Smooth muscle cell (in vitro differentiated cells): Measurements from ENCODE around the gene OR9A2. TPM values are rescaled to one million over a fixed set of nuclear protein-coding genes. Genes with fewer than 3 reads are reported as not detected.

ENCODE experiments used
- DNase-seq: peaks from one replicate; lab custom pipeline; 2025; ENCODE audit not compliant: unreplicated experiment; lab: John Stamatoyannopoulos, UW
- H2AFZ ChIP-seq: fragments of 200-600 bp; sonication (generic); 2 replicates; pipeline ENCODE4 v1.6.0; 2016; ENCODE audit warnings: antibody characterized with exemption, low read depth, mild to moderate bottlenecking
- H3F3A ChIP-seq: fragments of 200-600 bp; sonication (generic); 2 replicates; pipeline ENCODE4 v1.6.0; 2017; ENCODE audit warnings: antibody characterized with exemption, low read depth
- H3K27ac ChIP-seq: fragments of 200-600 bp; sonication (generic); 2 replicates; pipeline ENCODE4 v1.5.1; 2016; ENCODE audit warnings: low read depth, mild to moderate bottlenecking
- H3K27me3 ChIP-seq: fragments of 200-600 bp; sonication (generic); 2 replicates; pipeline ENCODE4 v1.6.1; 2016; ENCODE audit warnings: low read depth, mild to moderate bottlenecking
- H3K36me3 ChIP-seq: fragments of 200-600 bp; sonication (generic); 2 replicates; pipeline ENCODE4 v1.5.1; 2016; ENCODE audit warnings: low read depth
- H3K4me1 ChIP-seq: fragments of 200-600 bp; sonication (generic); 2 replicates; pipeline ENCODE4 v1.5.1; 2016; ENCODE audit warnings: low read depth
- H3K4me2 ChIP-seq: fragments of 200-600 bp; sonication (generic); 2 replicates; pipeline ENCODE4 v1.6.0; 2016; ENCODE audit warnings: mild to moderate bottlenecking
- H3K4me3 ChIP-seq: fragments of 200-600 bp; sonication (generic); 2 replicates; pipeline ENCODE4 v1.5.1; 2016; ENCODE audit warnings: mild to moderate bottlenecking
- H3K79me2 ChIP-seq: fragments of 200-600 bp; sonication (generic); 2 replicates; pipeline ENCODE4 v1.6.0; 2016; ENCODE audit warnings: low read depth, mild to moderate bottlenecking
- H3K9ac ChIP-seq: fragments of 200-600 bp; sonication (generic); 2 replicates; pipeline ENCODE4 v1.6.0; 2016; ENCODE audit warnings: low read depth
- H3K9me3 ChIP-seq: fragments of 200-600 bp; sonication (generic); replicated peaks from 2 replicates; pipeline ENCODE4 v1.5.1; 2016; ENCODE audit warnings: low read depth
- H4K20me1 ChIP-seq: fragments of 200-600 bp; sonication (generic); 2 replicates; pipeline ENCODE4 v1.6.0; 2016; ENCODE audit warnings: low read depth
- WGBS: methylation state at CpG from one replicate; pipeline ENCODE4 v1.1.7; 2016; ENCODE audit warnings: low lambda C conversion rate; 5-methylcytosine and 5-hydroxymethylcytosine counted together
- polyA plus RNA-seq: library from polyadenylated mRNA; unstranded; fragments of >200 nt; fragmentation: Nextera tagmentation; extraction: Ambion mirVana; gene quantifications from 2 replicates; pipeline ENCODE4 v1.2.1, GENCODE V29; 2016
- total RNA-seq: library from RNA; depleted of rRNA; stranded (reverse); fragments of >200 nt; gene quantifications from 2 replicates; pipeline ENCODE4 v1.2.3, GENCODE V29; 2014
- TF ChIP-seq, protein P1 (sequence below): fragments of 200-600 bp; sonication (generic); IDR thresholded peaks from 2 replicates; pipeline ENCODE4 v1.5.1; 2017; ENCODE audit warnings: borderline replicate concordance, mild to moderate bottlenecking, antibody characterized with exemption; ENCODE audit not compliant: insufficient read depth, poor library complexity, severe bottlenecking

Gene OR9A2
- total and polyA plus RNA-seq, 2 experiments from 2014 or later = 0.45 TPM; not detected in 1

DNA sequence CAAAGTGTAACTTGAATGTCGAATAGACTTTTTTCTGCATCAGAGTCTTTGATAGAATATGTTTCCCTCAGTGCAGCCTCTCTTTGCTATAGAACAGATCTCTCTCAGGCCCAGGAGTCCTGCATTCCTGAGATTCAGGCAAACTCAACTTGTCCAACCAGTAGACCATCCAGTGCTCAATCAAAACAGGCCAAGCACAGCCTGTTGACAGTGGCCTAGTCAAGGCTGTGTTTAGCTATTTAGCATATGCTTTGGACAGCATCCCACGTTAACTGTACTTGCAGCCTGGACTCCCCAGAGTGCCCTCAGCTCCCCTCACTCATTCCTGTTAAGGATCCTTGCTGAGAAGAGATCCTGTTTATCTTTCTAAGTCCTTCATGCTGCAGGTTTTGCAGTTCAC, 41.5 kb upstream of the OR9A2 start:
- Histone ChIP-seq H3K4me3 (no peak overlapping the region), H3K27me3 (no peaks in the 10 kb centered on the region), H3K4me1 (no peaks in the 10 kb centered on the region), H4K20me1 (no peaks in the 10 kb centered on the region), H3K79me2 (no peaks in the 10 kb centered on the region), H2AFZ (no peak overlapping the region), H3K27ac (no peak overlapping the region), H3K9ac (no peak overlapping the region), H3K36me3 (no peaks in the 10 kb centered on the region), H3K9me3 (no peaks in the 10 kb centered on the region), H3F3A (no peaks in the 10 kb centered on the region), H3K4me2 (no peak overlapping the region)
- WGBS = 65% methylated on average over 2 of the region's 2 CpGs
- DNase-seq = no peak
- TF ChIP-seq, protein P1, sequence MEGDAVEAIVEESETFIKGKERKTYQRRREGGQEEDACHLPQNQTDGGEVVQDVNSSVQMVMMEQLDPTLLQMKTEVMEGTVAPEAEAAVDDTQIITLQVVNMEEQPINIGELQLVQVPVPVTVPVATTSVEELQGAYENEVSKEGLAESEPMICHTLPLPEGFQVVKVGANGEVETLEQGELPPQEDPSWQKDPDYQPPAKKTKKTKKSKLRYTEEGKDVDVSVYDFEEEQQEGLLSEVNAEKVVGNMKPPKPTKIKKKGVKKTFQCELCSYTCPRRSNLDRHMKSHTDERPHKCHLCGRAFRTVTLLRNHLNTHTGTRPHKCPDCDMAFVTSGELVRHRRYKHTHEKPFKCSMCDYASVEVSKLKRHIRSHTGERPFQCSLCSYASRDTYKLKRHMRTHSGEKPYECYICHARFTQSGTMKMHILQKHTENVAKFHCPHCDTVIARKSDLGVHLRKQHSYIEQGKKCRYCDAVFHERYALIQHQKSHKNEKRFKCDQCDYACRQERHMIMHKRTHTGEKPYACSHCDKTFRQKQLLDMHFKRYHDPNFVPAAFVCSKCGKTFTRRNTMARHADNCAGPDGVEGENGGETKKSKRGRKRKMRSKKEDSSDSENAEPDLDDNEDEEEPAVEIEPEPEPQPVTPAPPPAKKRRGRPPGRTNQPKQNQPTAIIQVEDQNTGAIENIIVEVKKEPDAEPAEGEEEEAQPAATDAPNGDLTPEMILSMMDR = no peak

DNA sequence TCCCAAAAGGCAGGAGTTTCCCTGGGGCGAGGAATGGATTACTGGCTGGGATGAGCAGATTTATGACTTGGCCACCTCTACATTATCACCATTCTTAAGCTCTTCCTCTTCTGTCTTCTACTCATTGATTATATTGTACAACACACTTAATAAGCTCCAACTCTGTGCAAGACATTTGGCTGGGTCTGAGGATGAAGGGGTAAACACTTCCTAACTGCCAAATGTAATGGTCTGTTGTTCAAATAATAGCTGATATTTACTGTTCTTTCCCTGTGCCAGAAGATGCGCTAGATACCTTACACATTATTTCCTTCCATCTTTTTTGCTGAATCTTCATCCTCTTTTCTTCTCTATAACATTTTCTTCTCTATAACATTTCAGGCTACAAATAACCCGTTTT, 36.8 kb upstream of the OR9A2 start:
- H3K4me1 ChIP-seq = no peaks in the 10 kb centered on the region
- TF ChIP-seq, protein P1 = no peak
- WGBS = 78% methylated on average over 3 of the region's 3 CpGs
- H3K27me3 ChIP-seq = no peaks in the 10 kb centered on the region
- no peaks in the 10 kb centered on the region for H3K36me3 ChIP-seq
- H3K9ac ChIP-seq = no peak overlapping the region
- no peaks in the 10 kb centered on the region for H3K79me2 ChIP-seq
- no peak overlapping the region for H3K27ac ChIP-seq
- no peak overlapping the region for H2AFZ ChIP-seq
- H4K20me1 ChIP-seq = no peaks in the 10 kb centered on the region
- H3K4me2 ChIP-seq = no peak overlapping the region
- H3K4me3 ChIP-seq = no peak overlapping the region
- no peaks in the 10 kb centered on the region for H3K9me3 ChIP-seq
- no peaks in the 10 kb centered on the region for H3F3A ChIP-seq
- DNase-seq = no peak

DNA sequence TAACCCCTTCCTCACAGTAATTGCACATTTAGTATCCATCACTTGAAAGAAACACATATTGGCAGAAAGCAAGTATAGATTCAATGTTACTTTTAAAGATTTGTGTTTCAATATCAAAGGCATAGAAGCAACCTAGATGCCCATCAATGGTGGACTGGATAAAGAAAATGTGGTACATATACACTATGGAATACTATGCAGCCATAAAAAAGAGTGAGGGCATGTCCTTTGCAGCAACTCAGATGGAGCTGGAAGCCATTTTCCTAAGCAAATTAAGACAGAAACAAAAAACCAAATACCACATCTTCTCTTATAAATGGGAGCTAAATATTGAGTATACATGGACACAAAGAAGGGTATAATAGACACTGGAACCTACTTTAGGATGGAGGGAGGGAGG, 28.8 kb upstream of the OR9A2 start:
- Histone ChIP-seq H3K27ac (no peak overlapping the region), H3K4me1 (no peaks in the 10 kb centered on the region), H3K9me3 (no peaks in the 10 kb centered on the region), H3K27me3 (no peaks in the 10 kb centered on the region), H3K36me3 (no peaks in the 10 kb centered on the region), H3K4me2 (no peak overlapping the region), H3K4me3 (no peak overlapping the region), H2AFZ (no peak overlapping the region), H3K79me2 (no peaks in the 10 kb centered on the region), H4K20me1 (no peaks in the 10 kb centered on the region), H3F3A (no peaks in the 10 kb centered on the region), H3K9ac (no peak overlapping the region)
- DNase-seq = no peak
- TF ChIP-seq, protein P1 = no peak

GRCh38 chr7:143054621-143055020, 27.7 kb upstream of the OR9A2 start:
- Histone ChIP-seq H3K36me3 (no peaks in the 10 kb centered on the region), H3K9ac (no peak overlapping the region), H3K4me3 (no peak overlapping the region), H3K4me1 (no peaks in the 10 kb centered on the region), H3K27me3 (no peaks in the 10 kb centered on the region), H3F3A (no peaks in the 10 kb centered on the region), H4K20me1 (no peaks in the 10 kb centered on the region), H3K79me2 (no peaks in the 10 kb centered on the region), H3K4me2 (no peak overlapping the region), H2AFZ (no peak overlapping the region), H3K9me3 (no peaks in the 10 kb centered on the region), H3K27ac (no peak overlapping the region)
- TF ChIP-seq, protein P1 = no peak
- 85% methylated on average over 3 of the region's 3 CpGs for WGBS
- DNase-seq = no peak
